ENCODE data around the gene CHD9. TPM values are rescaled to one million over a fixed set of nuclear protein-coding genes. Genes with fewer than 3 reads are reported as not detected.
A peak's percentile ranks its signal among the peaks of the same experiment; 100 is the strongest.

CHD9 gene
- total and polyA plus RNA-seq, 9 of the 15 experiments (the other 6 are each of a cell fraction or from before 2014, with no cell fraction given) = 29.0 to 69.3 (median 40.6) TPM

DNA sequence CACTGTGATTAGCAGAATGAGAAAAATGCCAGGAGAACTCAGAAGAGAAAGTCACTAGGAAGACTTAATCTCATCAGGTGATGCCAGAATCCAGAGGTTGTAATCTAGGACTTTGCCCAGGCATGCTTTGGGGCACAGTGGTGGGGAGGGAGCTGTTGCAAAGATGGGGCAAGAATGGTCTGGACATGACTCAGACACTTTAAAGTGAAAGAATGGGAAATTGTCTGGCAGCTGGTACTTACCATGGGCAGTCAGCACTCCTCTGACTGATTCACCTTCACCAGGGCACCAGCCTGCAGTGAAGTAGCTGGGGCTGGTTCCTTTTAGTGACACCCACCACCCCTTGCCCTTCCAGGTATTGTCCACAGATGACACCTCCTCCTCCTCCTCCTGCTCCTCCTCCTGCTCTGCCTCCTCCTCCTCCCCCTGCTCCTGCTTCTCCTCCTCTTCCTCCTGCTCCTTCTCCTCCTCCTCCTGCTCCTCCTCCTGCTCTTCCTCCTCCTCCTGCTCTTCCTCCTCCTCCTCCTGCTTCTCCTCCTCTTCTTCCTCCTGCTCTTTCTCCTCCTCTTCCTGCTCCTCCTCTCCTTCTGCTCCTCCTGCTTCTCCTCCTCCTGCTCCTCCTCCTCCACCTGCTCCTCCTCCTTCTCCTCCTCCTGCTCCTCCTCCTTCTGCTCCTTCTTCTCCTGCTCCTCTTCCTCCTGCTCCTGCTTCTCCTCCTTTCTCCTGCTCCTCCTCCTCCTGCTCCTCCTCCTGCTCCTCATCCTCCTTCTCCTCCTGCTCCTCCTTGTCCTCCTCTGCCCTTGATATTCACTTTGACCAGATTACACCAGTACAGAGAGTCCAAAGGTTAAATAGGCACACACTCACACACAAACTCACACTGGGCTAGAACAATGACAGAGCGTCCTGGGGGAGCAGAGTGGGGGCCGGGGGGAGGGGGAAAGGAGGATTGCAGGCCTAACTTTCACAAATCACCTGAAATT is 2.0 kb upstream of the CHD9 start, which contains the start of gene CHD9NB (continued):
- TF ChIP-seq, protein P1, sequence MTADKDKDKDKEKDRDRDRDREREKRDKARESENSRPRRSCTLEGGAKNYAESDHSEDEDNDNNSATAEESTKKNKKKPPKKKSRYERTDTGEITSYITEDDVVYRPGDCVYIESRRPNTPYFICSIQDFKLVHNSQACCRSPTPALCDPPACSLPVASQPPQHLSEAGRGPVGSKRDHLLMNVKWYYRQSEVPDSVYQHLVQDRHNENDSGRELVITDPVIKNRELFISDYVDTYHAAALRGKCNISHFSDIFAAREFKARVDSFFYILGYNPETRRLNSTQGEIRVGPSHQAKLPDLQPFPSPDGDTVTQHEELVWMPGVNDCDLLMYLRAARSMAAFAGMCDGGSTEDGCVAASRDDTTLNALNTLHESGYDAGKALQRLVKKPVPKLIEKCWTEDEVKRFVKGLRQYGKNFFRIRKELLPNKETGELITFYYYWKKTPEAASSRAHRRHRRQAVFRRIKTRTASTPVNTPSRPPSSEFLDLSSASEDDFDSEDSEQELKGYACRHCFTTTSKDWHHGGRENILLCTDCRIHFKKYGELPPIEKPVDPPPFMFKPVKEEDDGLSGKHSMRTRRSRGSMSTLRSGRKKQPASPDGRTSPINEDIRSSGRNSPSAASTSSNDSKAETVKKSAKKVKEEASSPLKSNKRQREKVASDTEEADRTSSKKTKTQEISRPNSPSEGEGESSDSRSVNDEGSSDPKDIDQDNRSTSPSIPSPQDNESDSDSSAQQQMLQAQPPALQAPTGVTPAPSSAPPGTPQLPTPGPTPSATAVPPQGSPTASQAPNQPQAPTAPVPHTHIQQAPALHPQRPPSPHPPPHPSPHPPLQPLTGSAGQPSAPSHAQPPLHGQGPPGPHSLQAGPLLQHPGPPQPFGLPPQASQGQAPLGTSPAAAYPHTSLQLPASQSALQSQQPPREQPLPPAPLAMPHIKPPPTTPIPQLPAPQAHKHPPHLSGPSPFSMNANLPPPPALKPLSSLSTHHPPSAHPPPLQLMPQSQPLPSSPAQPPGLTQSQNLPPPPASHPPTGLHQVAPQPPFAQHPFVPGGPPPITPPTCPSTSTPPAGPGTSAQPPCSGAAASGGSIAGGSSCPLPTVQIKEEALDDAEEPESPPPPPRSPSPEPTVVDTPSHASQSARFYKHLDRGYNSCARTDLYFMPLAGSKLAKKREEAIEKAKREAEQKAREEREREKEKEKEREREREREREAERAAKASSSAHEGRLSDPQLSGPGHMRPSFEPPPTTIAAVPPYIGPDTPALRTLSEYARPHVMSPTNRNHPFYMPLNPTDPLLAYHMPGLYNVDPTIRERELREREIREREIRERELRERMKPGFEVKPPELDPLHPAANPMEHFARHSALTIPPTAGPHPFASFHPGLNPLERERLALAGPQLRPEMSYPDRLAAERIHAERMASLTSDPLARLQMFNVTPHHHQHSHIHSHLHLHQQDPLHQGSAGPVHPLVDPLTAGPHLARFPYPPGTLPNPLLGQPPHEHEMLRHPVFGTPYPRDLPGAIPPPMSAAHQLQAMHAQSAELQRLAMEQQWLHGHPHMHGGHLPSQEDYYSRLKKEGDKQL (CRISPR knock-in tag; IDR thresholded peaks at IDR 0.05; ENCODE audit: borderline replicate concordance) = no peak
- TF ChIP-seq, protein P2, sequence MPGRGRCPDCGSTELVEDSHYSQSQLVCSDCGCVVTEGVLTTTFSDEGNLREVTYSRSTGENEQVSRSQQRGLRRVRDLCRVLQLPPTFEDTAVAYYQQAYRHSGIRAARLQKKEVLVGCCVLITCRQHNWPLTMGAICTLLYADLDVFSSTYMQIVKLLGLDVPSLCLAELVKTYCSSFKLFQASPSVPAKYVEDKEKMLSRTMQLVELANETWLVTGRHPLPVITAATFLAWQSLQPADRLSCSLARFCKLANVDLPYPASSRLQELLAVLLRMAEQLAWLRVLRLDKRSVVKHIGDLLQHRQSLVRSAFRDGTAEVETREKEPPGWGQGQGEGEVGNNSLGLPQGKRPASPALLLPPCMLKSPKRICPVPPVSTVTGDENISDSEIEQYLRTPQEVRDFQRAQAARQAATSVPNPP (IDR thresholded peaks at IDR 0.05; ENCODE audit: borderline replicate concordance, insufficient read depth, insufficient read length) = no peak
- TF ChIP-seq YY1 (IDR thresholded peaks at IDR 0.05; ENCODE audit: borderline replicate concordance in 1 of 3, control insufficient read depth in 1 of 3, extremely low read depth in 1 of 3, insufficient read depth in 3 of 3, insufficient read length in 1 of 3, insufficient replicate concordance in 2 of 3, low read depth in 1 of 3, low read length in 2 of 3) (no peak), HDAC2 (IDR thresholded peaks at IDR 0.05) (peak; percentile 61), SREBF1 (IDR thresholded peaks at IDR 0.05; ENCODE audit: borderline replicate concordance, low read depth, low read length) (no peak), KDM4B (IDR thresholded peaks at IDR 0.05; ENCODE audit: borderline replicate concordance in 2 of 2, low read depth in 1 of 2) (no peak), ASH1L (IDR thresholded peaks at IDR 0.05; ENCODE audit: borderline replicate concordance, low read depth, partially characterized antibody) (no peak), GABPA (tag; conservative IDR thresholded peaks at IDR 0.05; ENCODE audit: low read depth) (no peak), SMAD2 (IDR thresholded peaks at IDR 0.05; ENCODE audit: low read depth, low read length) (no peak), KAT8 (IDR thresholded peaks at IDR 0.05; ENCODE audit: low read depth) (no peak), SAFB2 (IDR thresholded peaks at IDR 0.05; ENCODE audit: borderline replicate concordance, low read depth, low read length, severe bottlenecking) (no peak), FIP1L1 (IDR thresholded peaks at IDR 0.05; ENCODE audit: low read depth, low read length, poor library complexity, severe bottlenecking) (no peak), ZNF134 (CRISPR knock-in tag; conservative IDR thresholded peaks at IDR 0.05) (no peak), SMARCA4 (IDR thresholded peaks at IDR 0.05) (0 out of 2 replicates have a peak, but pooled peaks have one; percentile 22), PHB2 (IDR thresholded peaks at IDR 0.05; ENCODE audit: low read depth) (no peak), PURB (CRISPR knock-in tag; IDR thresholded peaks at IDR 0.05; ENCODE audit: low read depth) (no peak), CBFA2T3 (IDR thresholded peaks at IDR 0.05) (no peak), EHMT2 (IDR thresholded peaks at IDR 0.05) (0 out of 2 replicates have a peak, but pooled peaks have one; percentile 52)
- TF ChIP-seq, protein P3, sequence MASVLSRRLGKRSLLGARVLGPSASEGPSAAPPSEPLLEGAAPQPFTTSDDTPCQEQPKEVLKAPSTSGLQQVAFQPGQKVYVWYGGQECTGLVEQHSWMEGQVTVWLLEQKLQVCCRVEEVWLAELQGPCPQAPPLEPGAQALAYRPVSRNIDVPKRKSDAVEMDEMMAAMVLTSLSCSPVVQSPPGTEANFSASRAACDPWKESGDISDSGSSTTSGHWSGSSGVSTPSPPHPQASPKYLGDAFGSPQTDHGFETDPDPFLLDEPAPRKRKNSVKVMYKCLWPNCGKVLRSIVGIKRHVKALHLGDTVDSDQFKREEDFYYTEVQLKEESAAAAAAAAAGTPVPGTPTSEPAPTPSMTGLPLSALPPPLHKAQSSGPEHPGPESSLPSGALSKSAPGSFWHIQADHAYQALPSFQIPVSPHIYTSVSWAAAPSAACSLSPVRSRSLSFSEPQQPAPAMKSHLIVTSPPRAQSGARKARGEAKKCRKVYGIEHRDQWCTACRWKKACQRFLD (CRISPR knock-in tag; IDR thresholded peaks at IDR 0.05) = no peak
